HG03095 (cell line): ENCODE measurements around the gene SLC25A30.
"Not testable (repeated sequence)": the region's sequence is repeated elsewhere in the genome, so short reads cannot be mapped to it uniquely, and the experiment has no call there.

ENCODE experiments used
- ATAC-seq: cut with Tn5 transposase; IDR thresholded peaks from one replicate; pipeline ENCODE4 v1.9.1; 2021; ENCODE audit warnings: moderate library complexity; ENCODE audit not compliant: unreplicated experiment

The SLC25A30 gene

DNA sequence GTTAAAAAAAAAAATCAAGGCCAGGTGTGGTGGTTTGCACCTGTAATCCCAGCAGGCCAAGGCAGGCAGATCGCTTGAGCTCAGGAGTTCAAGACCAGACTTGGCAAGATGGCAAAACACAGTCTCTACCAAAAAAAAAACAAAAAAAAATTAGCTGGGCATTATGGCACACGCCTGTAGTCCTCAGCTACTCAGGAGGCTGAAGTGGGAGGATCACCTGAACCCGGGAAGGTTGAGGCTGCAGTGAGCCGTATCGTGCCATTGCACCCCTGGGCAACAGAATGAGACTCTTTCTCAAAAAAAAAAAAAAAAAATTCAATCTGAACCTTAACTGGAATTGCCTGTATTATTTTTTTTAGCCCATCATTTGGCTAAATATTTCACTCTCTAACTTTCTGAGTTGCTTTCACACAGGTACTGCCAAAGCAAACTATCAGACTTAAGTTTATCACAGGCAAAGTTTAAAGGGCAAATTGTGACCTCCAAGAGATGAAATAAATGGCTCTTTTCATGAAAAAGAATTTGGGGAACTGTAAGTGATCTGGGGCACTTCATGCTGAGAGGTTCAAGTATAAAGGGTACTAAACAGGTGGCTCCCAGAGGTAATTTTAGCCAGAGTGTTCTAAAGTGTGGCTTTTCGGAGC is 14.7 kb upstream of the SLC25A30 start:
- ATAC-seq, result no peak

DNA sequence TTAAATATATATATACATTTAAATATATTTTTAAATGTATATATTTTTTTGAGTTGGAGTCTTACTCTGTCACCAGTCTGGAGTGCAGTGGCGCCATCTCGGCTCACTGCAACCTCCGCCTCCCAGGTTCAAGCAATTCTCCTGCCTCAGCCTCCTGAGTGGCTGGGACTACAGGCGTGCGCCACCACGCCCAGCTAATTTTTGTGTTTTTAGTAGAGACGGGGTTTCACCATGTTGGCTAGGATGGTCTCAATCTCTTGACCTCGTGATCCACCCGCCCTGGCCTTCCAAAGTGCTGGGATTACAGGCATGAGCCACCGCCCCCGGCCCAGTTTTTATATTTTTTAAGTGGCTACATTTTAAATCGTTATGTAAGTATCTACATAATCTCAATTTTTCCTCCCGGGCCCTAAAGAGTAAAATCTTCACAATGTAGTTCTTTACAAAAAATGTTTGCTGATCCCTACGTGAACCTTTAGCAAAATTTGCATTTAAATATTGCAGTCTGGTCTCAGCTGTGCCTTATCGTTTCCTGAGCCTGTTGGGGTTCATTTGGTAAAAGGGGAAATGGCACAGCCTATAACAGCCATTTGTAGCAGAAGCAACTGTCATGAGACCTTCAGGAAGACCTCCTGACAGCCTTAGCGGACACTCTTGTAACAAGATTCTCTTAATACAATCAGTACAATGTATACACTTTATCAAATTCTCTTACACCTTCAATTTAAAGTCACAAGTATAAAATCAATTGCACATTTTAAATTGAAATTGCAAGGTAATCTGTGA is 8.1 kb upstream of the SLC25A30 start:
- ATAC-seq, result not testable (repeated sequence)

DNA sequence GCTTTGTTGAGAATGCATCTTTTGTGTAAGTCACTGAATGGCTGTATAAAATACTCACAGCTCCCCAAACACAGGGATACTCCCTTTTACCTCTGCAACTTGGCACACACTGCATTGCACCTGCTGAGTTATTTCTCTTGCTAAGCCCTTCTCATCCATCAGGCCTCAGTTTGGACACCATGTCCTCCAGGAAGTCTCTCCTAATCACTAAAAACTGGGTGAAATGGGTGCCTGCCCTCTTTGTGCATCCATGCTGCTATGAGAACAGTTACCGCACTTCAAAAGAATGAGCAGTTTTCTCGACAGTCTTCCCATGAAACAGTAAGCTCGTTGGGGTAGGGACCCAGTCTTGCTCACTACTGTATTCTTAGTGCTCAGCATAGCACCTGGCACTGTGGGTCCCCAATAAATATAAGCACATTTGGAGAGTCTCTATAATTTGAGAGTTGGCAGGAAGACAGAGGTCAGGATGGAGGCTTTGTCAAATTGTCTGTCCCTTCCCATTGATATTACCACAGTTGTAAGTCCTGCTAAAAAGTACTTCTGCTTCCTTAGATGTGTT is 4.6 kb upstream of the SLC25A30 start:
- ATAC-seq, result no peak

DNA sequence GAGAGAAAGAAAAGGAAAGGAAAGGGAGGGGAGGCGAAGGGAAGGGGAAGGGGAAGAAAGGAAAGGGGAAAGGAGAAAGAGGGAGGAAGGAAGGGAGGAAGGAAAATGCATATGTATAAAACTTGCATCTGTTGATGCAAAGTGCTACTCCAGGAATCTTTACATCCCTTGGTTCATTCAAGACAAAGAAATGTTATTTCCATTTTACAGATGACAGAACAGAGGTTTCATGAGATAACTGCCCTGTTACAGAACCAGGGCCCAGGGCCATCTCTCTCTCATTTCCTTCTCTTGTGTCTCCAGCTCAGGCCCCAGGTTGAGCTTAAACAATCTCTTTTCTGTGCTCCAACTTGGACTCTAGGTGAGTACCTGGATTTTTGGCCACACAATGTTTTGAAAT is 1.8 kb upstream of the SLC25A30 start:
- no peak for ATAC-seq

DNA sequence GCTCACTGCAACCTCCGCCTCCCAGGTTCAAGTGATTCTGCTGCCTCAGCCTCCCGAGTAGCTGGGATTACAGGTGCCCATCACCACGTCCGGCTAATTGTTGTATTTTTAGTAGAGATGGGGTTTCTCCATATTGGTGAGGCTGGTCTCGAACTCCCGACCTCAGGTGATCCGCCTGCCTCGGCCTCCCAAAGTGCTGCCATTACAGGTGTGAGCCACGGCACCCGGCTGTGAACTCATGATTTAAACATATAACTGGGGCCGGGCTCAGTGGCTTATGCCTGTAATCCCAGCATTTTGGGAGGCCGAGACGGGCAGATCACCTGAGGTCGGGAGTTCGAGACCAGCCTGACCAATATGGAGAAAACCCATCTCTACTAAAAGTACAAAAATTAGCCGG is 1.2 kb upstream of the SLC25A30 start:
- ATAC-seq, result not testable (repeated sequence)

DNA sequence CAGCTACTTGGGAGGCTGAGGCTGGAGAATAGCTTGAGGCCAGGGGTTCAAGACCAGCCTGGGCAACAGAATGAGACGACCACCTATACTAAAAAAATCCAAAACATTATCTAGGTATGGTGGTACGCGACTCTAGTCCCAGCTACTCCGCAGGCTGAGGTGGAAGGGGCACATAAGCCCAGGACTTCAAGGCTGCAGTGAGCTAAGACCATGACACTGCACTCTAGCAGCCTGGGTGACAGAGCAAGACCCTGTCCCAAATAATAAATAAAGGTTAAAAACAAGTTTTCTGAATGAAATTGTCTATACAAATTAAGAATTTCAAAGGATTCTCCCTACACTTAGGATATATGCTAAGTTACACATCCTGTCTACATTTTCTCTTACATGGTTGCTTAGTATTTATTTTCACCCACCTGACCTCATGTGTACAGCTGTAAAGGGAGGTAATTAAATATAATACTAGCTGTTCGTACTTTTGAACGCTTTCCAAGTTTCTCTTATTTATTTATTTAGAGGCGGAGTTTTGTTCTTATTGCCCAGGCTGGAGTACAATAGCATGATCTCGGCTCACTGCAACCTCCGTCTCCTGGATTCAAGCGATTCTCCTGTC is 1.6 kb downstream of the SLC25A30 start:
- no peak for ATAC-seq

DNA sequence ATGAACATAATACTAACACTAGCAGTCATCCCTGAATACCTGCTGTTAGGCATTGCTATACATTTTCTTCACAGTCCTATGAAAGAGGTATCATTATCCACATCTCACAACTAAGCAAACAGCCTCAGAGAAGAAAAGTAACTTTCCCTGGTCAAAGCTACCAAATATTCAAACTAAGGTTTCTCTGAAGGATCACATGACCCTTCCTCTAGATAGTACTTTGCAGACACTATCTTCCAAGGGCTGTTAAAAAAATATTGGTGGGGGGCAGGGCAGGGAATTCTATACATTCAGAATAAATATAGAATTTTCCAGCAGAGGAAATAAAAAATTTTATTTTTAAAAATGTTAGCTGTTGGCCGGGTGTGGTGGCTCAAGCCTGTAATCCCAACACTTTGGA is 3.1 kb downstream of the SLC25A30 start:
- no peak for ATAC-seq

DNA sequence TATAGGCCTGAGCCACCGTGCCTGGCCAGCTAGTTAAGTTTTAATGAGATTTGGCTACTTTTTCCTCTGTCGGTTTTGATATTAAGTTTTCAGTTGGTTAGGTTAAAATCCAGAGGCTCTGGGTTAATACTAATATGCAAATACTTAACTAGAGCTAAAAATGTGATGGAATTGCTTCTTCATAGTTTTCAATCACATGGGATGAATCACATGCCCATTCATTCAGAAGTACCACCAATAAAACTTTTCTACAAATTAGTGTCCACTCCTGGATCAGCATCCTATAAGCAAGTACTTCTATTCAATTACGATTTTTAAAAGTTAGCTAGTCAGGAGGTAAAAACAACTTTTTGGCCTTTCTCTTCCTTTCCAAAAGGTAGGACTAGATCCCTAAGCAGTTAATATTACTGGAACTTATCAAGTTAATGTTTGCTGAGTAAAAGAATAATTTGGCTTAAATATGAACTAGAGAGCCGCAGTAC is 4.3 kb downstream of the SLC25A30 start:
- no peak for ATAC-seq

DNA sequence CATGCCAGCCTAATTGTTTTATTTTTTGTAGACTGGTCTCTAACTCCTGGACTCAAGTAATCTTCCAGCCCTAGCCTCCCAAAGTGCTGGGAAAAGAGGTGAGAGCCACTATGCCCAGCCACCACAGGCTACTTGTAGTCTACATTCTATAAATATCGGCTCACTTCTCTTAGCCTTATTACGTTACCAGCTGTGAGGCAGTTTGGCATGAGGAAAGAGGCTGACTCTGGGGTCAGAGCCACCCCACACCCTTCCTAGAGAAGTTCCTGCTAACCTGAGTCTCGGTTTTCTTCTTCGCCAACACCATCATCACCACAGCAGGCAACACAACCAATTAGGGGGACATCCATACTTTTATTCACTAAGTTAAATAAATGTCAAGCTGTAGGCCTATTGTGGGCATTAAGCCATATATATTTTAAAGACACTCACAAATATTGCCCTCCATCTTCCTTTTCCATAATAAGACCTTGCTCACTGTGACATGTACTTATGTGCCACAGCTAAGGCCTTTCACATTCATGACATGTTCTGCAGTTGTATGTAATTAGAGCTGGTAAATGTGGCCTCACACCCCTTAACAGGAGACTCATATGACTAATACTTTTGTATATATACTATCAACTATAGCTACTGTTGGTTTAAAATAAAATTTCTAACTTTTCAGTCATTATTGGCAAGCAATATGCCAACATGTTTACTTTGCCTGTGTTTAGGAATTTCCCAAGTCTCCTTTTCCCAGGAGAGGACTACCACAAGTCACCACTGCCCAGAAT is 5.7 kb downstream of the SLC25A30 start:
- no peak for ATAC-seq

DNA sequence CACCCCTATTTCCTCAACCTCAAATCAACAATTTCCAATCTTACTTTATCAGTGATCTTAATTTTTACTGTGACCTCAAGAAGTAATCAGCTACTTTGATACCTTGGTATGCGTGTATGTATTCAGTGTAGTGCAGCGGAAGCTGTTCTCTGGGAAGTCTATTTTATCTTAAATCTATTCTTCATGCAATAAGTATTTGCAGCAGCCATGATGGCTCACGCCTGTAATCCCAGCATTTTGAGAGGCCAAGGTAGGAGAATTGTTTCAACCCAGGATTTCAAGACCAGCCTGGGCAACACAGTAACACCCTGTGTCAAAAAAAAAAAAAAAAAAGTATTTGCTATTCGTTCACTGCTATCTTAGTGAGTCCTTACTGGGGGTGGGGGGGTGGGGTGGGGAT is 6.5 kb downstream of the SLC25A30 start:
- no peak for ATAC-seq

DNA sequence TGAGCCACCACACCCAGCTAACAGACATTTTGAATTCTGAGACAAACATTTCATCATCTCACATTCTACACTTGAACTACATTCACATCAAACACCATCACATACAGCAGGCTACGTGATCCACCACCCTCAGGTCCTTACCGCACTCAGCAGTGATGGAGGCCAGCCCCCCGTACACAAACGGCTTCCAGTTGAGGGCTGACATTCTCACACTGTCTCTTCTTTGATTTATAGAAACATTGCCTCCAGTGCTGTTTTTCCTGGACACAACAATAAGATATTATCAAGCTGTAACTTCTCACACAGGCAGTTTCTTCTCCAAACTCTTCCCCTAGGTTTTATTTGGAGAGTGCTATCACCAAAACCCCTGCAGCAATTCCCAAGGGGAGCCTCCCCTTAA is 7.0 kb downstream of the SLC25A30 start:
- ATAC-seq, result no peak

DNA sequence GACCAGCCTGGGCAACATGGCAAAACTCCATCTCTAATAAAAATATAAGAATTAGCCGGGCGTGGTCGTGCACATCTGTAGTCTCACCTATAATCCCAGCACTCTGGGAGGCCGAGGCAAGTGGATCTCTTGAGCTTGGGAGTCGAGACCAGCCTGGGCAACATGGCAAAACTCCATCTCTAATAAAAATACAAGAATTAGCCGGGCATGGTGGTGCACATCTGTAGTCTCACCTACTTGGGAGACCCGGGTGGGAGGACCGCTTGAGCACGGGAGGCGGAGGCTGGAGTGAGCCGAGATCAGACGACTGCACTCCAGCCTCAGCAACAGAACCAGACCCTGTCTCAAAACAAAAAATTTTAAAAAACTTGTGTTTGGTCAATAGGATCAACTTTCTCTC is 7.7 kb downstream of the SLC25A30 start:
- ATAC-seq, result no peak

DNA sequence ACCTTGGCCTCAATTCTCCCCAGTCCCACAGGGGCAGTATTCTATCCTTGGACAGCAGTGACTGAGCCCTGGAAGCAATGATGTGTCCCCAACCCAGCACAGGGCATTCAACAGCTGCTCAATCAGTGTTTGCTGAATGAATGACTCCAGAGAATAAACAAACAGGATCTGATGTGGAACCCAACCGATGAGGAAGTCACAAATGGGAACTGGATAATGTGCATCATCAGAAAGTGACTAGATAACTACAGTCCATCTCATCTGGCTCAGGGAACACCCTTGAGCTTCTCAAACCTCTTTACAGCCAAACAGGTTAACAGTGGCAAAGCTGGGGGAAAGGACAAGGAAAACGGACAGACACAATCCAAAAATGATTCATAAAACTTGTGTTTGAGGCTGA is 8.2 kb downstream of the SLC25A30 start:
- no peak for ATAC-seq

DNA sequence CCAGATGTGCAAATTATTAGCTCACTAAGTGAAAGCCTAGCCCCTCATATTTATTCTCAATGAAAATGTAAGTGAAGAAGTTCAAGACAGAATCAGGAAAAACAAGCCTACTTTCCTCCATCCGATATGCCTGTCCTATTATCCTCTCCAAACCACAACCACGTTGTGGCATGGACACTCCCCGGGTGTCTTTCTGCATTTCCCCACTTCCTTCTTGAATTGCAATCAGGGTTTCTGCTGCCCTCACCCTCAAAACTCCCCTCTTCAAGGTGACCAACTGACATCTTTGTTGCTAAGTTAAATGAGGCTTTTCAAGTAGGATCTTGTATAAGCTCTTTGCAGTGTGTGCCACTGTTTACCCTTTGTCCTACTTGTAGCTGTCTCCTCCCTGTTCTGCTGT is 11.8 kb downstream of the SLC25A30 start:
- no peak for ATAC-seq

DNA sequence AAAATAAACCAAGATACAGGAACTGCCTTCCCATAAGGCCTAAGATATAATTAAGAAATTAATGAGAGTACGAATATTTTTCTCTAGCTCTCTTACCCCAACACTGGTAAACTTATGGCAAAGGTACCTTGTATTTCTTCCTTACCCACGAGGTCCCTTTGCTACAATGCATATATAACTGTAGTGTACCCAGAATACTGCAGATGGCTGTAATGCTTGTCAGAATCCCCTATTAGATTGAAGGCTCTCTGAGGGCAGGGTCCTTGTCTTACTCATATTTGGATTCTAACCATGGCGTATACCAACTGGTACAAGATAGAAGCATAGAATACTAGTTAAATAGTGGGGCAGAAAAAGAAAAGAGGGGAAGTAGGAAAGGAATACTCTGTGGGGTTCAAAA is 15.1 kb downstream of the SLC25A30 start:
- ATAC-seq, result no peak

DNA sequence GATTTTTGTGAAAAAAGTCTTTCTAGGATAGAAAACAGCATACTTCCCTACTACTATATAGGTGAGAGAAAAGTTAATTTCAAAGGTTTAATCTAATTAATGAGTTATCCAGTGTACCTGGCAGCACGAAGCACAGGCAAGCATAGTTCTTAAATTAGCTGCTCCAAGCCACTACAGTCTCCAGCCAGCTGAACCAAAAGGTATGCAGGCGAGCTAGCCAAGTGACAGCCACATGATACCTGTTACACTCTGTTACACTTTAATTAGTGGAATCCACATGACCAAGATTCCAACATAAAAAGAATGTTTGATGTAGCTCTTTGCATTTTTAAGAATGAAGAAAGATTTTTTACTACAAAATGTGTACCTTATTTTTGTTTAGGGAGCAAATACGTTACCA is 15.5 kb downstream of the SLC25A30 start:
- no peak for ATAC-seq

DNA sequence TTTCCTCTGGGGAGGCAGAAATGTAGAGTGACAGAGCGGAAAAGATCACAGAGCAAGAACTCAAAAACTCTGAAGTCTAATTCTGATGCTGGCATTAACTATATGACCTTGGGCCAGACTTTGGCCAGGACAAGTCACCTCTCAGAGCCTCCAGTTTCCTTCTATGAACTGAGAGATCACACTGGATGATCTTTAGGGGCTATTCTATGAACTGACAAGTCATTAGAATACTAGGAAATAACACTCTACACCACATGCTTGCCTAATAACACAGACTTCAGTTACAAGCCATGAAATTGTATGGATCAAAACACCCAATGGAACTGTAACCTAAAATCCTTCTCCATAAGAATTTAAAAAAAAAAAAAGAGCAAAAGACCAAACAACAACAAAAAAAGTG is 16.9 kb downstream of the SLC25A30 start:
- no peak for ATAC-seq

DNA sequence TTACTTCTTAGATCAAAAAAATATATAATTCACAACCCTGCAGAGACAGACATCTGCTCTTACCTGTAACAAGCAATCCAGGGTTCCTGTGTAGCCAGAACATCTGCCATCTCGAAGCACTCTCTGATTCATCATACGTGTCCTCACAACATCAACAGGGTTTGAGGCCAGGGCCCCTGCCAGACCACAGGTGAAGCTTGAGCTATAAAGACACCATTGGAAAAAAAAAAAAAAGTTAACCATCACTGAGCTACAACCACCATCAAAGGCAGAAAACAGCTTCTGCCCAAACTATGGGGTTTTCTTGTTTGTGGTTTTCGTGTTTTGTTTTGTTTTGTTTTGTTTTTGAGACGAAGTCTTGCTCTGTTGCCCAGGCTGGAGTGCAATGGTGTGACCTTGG is 19.3 kb downstream of the SLC25A30 start:
- ATAC-seq, result no peak

DNA sequence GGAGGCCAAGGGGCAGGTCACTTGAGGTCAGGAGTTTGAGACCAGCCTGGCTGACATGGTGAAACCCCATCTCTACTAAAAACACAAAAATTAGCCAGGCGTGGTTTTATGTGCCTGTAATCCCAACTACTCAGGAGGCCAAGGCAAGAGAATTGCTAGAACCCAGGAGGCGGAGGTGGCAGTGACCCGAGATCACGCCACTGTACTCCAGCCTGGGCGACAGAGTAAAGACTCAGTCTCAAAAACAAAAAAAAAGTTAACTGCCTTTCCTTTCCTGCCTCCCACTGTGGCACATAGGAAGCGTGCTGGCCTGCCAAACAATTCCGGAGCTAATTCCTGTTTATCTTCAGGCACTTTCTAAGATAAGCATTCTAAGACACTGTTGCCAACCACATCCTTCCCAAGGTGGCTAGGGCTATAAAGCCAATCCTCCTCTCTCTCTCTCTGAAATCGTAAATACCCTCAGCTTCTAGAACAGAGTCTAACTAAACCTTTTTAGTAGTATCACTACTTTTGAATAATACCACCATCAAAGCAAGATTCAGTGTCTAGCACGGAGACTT is 21.6 kb downstream of the SLC25A30 start:
- ATAC-seq, result no peak

DNA sequence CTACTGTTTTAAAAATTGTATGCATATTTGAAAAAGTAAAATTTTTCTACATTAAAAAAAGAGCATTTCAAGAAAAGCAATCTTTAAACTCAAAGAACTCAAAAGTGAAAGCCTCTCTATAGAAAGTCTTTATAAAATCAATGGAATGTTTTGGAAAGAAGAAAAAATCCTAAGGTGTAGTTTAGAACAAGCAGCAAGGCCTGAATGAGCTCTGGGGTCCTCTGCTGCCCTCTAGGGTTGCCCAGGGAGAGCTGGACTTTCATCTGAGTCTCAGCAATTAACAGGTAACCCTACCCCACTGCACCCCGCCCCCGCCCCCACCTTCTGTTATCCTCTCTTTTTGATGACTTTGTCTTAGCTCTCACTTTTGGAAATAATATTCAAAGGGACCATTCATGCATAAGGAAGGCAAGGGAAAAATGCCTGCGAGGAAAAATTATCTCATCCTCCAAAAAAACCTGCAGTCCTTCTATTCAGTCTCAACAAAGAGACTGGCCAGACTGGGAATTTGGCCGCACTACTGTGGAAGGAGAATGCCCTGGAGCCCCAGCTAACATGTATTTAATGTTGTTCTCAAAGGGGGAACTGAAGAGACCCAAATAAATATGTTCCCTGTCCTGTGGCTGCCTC is 24.1 kb downstream of the SLC25A30 start:
- no peak for ATAC-seq
